GM19468 (cell line): Measurements from ENCODE around the gene UACA.

ENCODE experiments used
- ATAC-seq: cut with Tn5 transposase; IDR thresholded peaks from one replicate; pipeline ENCODE4 v1.9.1; 2021; ENCODE audit warnings: mild to moderate bottlenecking, moderate library complexity, moderate number of reproducible peaks; ENCODE audit not compliant: unreplicated experiment; ENCODE audit errors: extremely low read depth

Gene UACA

DNA sequence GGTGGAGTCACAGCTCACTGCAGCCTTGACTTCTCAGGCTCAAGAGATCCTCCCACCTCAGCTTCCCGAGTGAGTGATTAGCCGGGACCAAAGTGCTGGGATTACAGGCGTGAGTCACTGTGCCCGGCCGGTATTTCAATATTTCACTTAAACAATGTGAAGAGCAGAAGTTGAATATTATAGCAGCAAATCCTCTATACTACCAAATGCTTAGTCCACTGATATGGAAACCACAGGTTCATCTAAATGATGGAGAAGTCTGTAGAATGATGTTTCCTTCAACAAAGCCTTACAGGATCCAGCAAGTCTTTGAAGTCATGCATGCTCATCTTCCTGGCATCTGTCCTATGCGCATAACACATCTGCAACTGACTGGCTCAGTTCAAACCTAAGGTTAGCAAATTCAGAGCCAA lies 20.3 kb upstream of the UACA start:
- no peak for ATAC-seq

DNA sequence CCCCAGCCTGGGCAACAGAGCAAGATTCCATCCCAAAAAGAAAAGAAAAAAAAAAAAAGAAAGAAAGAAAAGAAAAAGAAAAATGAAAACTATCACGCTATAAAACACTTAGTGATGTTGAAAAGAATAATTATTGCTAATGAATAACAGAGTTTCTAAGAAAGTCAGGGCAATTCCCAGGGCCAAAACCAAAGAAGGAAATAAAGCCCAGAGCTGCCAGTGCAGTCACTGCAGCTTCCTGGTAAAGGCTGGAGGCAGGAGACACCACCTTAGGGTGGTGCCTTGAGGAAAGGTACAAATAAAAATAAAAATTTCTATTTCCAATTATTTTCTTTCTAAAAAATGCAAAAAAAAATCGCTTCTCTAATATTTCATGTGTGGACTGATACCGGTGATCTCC lies 19.7 kb upstream of the UACA start:
- ATAC-seq: no peak

DNA sequence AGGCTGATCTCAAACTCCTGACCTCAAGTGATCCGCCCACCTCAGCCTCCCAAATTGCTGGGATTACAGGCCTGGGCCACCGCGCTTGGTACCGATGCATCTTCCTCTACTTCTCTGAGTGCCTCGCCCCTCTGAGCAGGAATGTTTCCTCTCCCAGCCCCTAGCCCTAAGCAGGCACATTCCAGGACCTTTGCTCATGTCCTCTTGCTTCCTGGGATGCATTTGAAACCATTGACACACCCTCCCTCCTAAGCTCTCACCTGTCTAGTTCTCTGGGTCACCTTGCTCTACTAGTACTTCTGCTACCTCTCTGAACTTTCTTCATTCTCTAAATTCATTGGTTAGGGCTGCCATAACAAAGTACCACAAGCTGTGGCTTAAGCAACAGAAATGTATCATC lies 17.9 kb upstream of the UACA start:
- no peak for ATAC-seq

DNA sequence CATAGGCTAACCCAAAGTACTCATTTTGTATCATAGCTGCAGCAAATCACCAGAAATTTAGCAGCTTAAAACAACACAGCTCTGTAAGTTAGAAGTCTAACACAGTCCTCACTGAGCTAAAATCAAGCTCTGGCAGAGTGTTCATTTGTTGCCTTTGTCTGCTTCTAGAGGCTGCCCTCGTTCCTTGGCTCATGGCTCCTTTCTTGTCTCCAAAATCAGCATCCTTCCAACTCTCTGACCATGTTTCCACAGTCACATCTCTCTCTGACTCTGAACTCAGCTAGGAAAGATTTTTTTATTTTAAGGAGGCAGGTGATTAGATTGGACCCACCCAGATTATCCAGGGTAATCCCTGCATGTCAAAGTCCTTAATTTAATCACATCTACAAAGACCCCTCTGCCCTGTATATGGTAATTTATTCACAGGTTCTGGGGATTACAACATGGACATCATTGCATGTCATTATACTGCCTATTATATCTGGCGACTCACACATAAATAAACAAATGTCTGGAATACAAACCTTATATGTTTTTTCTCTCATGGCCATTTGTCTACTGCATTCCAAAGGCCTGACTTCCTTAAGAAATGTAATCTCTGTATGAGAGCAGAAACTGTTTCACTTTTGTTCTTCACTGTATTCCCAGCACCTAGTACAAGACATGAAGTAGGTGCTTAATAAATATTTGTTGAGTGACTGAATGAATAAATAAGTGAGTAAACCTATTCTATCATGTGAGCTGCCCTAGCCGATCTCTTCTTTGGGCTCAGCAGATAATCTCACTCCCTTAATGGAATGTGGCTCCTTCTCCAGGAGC lies 15.1 kb upstream of the UACA start:
- no peak for ATAC-seq

DNA sequence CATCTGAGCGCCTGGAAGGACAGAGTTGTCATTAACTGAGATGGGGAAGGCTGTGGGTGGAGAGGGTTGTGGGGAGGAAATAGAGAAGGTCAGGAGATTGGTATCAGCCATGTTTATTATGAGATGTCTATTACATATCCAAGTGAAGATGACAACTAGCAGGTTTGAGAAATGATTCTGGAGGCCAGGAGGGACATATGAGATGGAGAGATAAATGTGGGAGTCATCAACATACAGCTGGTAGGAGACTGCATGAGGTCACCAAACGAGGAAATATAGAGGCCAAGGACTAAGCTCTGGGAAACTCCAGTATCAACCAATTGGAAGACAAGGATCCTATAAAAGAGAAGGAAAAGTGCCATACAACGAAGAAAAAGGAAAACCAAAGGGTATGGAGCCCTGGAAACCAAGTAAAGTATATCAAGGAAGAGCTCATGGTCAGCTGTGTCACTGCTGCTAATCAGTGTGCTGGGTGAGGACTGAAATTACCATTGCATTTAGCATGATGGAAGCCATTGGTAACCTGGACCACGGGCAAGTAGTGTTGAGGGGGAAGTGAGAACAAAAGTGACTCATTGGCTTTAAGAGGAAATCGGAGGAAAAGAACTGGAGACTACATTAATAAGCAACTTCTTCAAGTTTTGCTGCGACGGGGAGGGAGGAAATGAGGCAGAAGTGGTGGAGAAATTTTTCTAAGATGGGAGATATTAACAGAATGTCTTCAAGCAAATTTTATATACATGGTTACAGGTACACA lies 14.0 kb upstream of the UACA start:
- ATAC-seq: no peak

DNA sequence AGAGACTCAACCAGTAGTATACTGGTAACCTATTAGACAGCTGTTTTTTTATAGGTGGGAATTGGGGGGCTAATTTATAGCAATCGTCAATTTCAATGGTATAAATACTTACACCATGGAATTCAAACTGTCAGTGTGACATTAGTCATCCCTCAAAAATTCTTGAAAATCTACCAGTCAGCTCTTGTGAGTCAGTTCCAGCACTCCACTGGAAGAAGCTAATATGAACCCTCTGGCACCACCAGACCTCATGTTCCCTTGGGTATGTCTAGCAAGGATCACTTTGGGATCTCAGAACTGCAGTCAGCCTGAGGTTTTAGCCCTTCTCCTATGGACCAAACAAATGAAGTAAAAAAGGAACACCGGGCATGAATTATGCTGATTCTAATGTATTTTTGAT lies 11.8 kb upstream of the UACA start:
- ATAC-seq: no peak

DNA sequence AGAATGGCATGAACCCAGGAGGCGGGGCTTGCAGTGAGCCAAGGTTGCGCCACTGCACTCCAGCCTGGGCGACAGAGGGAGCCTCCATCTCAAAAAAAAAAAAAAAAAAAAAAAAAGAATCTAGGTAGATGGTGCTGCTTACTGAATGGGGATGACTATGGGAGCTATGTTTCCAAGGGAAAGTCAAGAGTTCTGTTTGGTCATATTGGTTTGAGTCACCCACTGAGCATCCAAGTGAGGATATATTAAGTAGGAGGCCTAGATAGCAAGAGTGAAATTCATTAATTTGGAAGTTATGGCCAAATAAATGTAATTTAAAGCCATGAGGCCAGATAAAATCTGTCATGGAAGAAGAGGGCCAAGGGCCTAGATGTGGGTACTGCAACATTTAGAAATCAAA lies 9.0 kb upstream of the UACA start:
- no peak for ATAC-seq

DNA sequence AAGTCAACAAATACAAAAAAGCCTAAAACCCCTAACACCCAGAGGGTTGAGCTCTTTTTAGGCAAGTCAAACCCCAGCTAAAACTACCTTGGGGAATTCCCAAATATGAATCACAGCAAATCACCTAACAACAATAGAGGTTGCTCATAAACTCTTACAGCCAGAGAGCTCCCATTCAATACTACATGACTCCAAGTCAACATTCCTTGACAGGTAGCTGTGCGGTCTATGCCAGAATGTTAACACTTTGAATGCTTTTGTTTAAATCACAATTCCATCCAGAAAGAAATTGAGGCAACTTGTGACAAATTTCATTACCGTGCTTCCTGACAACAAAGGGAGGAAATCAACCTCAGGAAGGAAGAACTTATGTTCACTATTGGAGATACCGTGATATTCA lies 7.5 kb upstream of the UACA start:
- ATAC-seq: no peak

DNA sequence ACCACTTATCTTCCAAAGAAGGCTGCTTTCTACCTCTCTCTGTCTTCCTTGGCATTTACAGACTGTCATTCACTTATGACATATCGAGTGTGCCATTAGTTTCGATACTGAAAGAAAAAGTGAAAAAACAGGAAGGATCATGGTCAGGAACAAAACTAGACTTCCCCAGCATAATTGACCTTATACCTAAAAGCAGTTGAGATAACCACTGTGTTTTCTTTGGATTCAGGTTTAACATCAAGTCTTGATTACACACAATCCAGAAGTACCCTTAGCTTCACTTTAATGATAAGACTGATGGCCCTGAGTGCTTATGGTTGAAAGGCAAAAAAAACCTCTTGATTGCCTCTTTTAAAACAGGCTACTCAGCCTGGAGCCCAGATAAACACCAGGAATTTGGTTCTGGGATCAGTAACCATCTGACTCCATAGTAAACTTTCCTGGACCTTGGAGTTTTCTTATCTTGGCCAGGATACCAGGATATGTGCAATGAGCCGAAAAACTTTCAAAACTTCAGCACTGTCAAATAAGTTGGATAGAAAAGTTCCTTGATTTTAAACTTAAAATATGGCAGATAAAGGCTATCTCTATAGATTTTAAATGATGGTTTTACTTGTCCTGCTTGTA lies 5.0 kb upstream of the UACA start:
- ATAC-seq: no peak

DNA sequence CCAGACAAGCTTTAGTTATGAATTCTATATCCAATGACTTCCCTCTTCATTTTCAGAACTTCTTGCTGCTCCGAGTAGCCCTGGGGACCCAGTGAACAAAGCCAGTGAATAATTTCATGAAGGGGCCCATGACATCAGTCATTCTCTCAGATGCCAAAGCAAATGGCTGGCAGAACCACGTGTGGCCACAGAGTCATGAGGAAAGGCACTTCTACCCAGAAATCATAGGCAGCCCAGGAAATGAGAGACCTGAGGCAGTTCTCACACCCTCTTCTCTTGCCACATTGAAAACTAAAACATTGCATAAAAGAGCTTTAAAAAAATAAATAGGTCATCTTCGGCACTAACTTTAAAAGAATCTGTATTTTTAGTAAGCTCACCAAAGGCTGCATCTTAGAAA lies 4.3 kb upstream of the UACA start:
- ATAC-seq: no peak

DNA sequence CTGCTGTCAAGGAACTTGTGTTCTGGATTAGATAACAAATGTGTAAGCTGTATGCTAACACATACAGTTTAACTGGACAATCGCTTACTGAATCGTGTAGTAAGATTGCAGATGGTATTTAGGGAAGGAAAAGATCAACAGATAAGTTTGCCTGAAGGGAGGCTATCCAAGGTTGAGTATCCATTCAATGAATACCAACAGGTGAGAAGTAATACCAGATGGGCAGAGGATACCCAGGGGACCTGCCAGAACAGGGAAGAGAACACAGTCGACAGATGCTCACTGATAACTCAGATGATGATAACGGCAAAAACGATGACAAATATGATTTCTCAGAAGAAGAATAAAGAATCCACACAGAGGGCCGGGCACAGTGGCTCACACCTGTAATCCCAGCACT lies 3.2 kb upstream of the UACA start:
- no peak for ATAC-seq

DNA sequence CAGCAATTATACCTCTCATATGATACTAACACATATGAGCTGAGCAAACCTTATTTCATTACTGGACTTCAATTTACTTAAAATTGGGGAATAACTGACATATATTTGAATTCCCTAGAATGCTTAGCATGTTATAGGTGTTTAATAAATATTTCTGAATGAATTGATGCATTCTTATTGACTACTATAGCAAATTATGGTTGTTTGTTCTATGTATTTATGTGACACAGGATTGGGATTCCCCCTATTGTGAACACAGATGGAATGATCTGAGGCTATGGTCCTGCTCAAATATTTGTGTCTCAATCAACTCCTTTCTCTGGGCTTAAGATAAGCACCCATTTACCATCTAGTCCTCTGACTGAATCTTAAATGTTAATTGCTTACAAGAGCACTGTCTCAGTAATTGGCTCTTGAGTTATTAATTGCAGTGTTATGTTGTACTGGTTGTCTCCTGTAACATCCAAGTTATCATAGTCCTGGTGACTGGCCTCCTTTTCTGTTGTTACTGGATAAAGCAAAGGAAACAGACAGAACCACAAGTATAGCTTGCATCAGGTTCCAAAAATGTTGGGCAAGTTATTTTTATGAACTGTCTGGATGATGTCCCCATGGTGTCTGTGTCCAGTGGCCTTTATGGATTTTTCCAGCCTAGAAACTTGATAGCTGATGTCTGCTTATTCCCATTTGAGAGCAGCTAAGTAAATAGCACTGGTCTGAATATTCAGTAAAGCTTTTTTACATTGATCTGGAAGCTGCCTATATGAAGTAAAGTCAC lies 2.3 kb upstream of the UACA start:
- no peak for ATAC-seq

DNA sequence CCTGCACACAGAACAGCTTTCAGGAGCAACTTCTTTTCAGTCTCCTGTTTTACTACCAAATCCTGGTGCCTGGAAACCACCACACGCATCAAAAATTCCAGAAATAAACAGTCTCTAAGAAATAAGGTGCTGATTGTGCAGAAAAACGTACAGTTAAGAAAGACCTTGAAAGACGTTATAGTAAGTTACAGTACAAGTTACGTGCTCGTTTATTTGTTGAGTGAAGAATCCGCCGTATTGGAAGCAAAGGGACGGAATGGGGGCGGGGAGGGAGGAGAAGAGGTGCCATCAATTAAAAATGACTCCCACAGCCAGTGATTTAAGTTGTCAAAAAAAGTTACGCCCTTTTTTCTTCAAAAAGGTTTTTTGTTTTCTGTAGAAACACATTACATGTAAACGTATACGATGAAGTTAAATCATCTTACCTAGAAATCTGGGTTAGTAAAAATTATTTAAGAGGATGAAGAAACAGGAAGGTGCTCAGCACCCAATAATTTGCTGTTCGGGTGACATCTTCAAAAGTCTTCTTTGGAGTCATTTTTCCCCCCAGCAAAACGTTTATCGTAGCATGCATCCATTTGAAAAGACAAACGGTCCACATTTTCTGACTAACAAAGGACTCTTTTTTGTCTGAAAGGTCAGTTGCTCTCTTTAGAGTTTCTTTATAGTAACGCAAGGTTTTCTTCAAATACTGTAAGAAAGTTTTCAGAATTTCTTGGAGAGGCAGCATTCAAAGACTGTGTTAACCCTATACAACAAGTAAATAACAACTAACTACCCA lies 782 bp upstream of the UACA start:
- no peak for ATAC-seq

DNA sequence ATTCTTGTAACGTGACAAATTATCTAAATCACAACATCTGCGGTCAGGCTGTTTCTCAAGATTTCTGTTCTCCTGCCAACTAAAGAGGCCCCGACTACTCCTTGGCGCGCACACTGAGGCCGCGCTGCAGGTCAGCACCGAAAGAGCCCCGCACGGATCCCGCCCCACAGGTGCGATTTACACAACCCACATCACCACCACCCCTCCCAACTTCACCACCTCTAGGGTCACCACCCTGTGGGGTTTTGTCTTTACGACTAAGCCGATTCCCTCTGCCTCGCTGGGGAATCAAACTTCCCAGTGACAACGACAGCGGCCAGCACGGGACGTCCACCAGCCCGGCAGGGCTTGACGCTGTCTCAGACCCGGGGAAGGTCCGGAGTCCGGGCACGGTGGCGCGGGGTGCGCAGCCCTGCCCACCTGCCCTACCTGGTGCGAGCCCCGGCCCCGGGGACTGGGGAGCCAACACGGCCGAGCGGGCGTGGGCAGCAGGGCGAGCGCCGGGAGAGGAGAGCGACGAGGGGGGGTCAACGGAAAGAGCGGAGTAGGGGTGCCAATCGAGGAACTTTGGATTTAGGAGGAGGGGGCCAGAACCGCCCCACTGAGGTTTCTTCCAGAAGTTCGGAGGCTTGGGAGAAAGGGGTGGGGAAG lies 764 bp downstream of the UACA start:
- ATAC-seq: no peak

DNA sequence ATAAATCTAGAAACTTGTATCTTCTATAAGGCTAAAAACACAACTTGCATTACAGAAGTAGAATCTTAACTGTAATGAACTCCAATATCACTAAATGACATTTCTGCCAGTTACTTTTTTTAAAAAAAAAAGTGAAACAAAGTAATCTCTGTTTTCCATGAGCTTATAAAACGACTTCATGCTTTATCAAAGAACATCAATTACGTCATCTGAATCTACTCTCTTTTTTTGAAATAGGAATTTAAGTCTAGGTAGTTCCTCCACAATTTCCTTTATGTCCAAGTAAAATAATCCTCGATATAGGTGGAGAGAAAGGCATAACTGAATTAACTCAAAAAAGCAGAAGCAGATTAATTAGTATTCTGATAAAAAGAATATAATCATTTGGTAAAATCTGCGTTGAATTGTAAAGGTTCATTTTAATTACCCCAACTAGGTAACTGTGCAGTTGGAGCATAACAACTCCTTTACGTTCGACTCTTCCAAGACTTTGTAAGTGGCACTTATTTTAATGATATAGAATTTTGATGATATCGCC lies 1.4 kb downstream of the UACA start:
- no peak for ATAC-seq

DNA sequence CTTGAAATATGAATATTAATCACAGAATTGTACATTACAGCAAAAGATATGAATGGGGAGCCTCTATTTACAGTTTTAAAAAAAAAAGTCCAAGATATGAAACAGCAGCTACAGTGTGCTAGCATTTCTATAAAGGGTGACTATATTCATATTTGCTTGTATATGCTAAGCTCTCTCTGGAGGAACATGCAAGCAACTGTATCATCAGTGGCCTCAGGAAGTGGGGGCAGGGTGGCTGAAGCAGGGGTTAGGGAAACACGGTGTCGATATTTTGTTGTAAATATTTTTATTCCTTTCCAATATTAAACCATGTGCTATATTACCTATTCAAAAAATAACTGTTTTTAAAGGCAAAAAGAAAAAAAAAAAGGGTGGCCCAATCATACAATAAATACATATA lies 2.3 kb downstream of the UACA start:
- no peak for ATAC-seq

DNA sequence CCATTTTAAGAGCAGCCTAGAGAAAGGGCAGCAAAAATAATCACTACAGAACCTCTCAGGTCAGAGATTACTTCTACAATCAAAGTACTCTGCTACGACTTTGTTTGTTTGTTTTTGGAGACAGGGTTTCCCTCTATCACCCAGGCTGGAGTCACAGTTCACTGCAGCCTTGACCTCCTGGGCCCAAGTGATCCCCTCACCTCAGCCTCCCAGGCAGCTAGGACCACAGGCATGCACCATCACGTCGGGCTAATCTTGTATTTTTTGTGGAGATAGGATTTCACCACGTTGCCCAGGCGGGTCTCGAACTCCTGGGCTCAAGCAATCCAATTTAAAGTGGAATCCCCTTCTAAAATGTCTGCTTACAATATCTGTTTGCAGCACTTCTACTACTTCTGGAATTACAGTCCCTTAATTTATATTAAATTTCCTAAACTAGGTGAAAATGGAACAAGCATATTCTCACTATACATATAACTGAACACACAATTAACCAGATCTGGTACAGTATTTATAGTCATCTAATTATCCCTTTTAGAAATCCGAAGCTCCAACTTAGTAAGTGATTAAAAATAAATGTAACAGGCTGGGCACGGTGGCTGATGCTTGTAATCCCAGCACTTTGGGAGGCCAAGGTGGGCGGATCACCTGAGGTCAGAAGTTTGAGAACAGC lies 4.4 kb downstream of the UACA start:
- ATAC-seq: no peak

DNA sequence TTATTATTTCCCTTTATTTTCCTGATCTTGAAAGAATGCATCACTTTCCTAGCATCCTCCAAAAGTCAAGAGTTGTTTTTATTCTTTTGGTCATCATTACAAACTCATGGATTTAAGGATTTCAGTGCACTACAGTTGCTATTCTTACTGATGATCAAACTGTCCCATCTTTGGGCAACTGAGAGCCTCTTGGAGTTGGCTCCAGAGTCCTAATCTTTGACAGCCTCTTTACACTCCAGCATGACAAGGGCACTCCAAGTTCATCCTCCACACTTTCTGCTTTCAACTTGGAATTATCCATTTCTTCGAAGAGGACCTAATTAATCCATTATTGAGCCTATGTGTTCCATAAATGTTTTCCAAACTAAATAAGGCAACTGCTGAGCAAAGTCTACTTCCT lies 5.7 kb downstream of the UACA start:
- ATAC-seq: no peak

DNA sequence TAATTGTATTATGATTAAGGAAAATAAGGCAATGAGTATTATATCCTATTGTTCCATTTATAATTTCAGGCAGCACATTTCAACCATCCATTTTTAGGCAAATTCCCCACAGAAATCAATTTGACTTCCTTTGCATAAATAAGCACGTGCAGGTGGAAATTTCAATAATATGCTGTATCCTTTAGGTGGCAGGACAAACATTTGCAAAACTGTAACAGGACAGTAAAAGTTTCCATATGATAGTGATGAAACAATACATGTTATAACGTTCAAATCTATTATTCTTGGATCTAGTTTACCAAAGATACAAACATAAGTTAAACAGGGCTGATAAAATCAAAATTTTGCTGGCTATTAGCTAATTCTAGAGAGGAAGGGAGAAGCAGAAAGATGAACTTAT lies 8.5 kb downstream of the UACA start:
- ATAC-seq: no peak
